Stimulated activated CD4-positive, alpha-beta T cell treated with anti-CD3 and anti-CD28 coated beads, Interleukin-4, amount 100 ng/mL, for 4 hours (primary cell): Measurements from ENCODE around the gene ATXN1.
A peak's percentile ranks its signal among the peaks of the same experiment; 100 is the strongest.

Source experiments
- DNase-seq, 2 experiments: peaks; one replicate each; pipeline ENCODE4 v3.0.0-alpha.2; 2020

The ATXN1 gene

DNA sequence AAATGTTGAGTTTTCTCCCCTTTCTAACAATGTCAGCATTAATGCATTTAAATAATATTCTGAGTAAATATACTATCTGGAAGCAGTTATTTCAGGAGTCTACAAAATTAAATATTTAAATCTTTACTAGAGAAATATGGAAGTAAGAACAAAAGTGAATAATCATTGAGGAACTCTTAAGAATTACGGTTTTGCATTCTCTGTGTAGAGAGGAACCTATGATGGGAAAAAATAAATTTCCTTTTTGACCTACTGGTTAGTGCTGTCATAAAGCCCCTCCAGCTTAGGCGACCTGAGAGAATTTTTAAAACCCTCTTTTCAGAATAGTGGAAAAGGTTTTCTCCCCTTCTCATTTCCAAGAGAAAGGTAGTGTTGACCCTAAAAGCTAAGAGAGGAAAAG lies 64.8 kb downstream of the ATXN1 start:
- no peak for DNase-seq

DNA sequence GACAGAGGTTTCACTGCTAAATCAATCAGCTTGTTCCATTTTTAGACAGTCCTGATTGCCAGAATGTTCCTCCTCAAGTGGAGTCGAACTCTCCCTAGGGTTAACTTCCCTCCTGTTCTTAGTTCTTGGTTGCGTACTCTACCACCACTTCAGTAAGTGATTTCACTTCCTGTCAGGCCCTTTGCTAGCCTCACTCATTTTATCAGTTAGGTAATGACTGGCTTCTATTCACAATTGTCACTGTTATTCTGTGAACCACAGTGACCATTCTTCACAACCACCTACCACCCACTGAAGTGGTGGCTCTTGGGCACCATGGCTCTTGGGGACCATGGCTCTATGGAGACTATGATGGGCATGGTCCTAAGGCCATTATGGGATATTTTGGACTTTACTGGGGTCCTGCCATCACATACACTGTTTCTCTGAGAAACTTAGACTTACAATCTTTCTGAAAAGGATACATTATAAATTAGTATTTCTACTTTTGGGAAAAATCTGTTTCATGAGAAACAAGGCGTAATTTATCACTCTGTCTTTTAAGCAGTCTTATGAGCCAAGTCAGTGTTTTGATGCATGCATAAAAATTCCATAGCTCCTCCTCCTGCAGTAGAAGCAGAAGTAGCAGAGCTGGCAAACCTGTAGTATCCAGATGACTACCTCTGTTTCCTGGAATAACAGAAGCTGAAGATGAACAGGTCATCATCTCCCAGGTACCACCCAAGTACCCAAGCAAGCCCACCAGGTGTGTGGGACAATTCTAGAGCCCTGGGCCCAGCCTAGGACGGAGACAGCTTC lies 66.3 kb downstream of the ATXN1 start:
- no peak for DNase-seq

DNA sequence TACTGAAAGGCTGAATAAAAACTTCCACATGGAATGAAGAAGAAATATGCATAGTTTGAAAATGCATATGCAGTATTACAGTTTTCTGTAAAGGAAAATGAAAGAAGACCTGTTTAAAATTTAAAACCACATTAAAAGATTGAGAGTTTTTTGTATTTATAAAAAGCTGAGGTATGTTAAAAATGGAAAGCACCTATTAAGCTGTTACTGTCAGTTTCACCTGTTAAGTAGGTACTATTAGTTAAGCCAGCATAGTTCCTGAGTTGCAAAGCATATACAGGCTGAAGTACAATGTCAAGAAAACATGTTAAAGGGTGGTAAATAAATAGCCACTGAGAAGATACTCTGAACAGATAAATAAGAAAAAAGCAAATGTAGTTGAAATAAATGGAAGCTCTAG lies 69.9 kb downstream of the ATXN1 start:
- no peak for DNase-seq

GRCh38 chr6:16690608-16691142 lies 70.6 kb downstream of the ATXN1 start:
- no peak for DNase-seq

DNA sequence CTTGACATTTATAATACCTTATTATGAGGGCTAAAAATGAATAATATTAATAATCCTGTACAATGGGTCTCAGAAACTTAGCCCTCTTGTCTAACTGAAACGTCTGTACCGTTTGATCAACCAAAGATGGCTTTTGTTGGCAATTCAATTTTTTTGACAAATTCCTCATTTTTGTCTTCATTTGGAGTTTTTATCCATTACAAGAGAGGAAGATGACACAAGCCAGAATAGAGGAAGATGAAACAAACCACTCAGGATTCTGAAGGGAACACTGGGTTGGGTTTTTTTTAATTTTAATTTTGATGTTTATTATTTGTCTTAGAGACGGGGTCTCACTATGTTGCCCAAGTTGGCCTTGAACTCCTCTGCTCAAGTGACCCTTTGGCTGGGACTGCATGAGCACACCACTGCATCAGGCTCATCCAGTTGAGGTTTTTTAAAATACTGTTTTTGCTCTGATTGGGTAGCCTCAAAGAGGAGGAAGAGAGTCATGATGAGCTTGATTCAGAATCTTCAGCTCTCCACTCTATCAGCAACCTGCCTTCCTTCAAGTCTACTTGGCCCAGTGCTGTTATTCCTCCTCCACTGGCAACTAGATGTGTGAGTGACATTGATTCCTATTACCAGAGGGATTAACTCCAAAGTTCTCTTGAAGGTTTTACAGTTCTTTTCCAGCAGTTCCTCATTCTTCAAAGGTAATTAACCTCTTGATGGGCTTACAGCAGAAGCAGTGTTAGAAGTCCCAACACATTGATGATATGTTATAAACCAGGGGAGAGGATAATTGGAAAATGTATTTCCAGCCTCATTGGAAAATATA lies 71.3 kb downstream of the ATXN1 start:
- no peak for DNase-seq

GRCh38 chr6:16688984-16689636 lies 72.2 kb downstream of the ATXN1 start:
- DNase-seq = no peak

GRCh38 chr6:16688436-16688835 lies 72.8 kb downstream of the ATXN1 start:
- DNase-seq = no peak

GRCh38 chr6:16687045-16687444 lies 74.2 kb downstream of the ATXN1 start:
- no peak for DNase-seq

GRCh38 chr6:16684896-16685554 lies 76.2 kb downstream of the ATXN1 start:
- peak; percentile 75 to 90 for DNase-seq

GRCh38 chr6:16684195-16684689 lies 77.0 kb downstream of the ATXN1 start:
- no peak for DNase-seq

DNA sequence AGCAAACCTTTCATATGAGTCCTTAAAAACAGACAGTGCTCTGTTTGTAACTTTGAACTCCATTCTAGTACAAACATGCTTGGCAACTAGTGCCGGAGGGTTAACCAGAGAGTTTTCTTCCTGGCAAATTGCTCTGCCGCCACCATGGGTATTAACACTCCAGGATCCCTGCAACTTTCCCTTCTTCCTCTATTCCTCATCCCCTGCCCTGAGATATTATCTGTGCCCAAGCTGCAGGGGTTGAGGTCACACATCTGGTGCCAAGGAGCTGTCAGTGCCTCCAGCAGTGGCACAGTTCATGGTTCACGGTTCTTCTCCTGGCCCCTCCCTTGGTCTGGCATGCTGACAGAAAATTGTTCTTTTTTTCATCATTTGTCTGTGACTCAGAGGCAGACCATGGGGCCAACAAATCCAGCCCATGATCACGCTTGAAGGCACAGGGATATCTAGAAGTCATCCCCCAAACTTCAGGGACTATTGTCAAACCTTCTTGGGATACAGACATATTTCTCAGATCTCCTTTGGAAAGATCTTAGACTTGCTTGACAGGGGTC lies 77.5 kb downstream of the ATXN1 start:
- no peak for DNase-seq

GRCh38 chr6:16681260-16681873 lies 79.9 kb downstream of the ATXN1 start:
- DNase-seq = no peak

- no peak for DNase-seq
Measured at GRCh38 chr6:16679050-16679449, 82.2 kb downstream of the ATXN1 start.

GRCh38 chr6:16677458-16677857 lies 83.8 kb downstream of the ATXN1 start:
- DNase-seq = no peak

- no peak for DNase-seq
Measured at GRCh38 chr6:16676978-16677377, 84.3 kb downstream of the ATXN1 start.

DNA sequence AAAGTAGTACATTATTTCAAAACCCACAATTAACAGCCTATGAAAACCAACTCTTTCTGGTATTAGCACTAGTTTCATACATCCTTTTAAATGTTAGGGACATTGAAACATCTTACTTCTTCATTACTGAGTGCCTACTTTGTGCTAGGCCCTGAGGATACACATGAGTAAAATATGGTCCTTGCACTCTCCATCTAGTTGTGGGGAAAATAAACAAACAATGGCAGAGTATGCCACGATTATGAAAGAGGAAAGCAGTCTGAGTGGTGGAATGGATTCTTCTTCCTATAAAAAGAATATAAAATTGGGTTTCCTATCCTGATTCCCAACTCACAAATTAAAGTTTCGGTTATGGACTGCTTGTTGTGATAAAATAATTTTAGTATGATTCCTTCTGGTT lies 84.9 kb downstream of the ATXN1 start:
- DNase-seq = no peak

- no peak for DNase-seq
Measured at GRCh38 chr6:16674801-16675392, 86.4 kb downstream of the ATXN1 start.

GRCh38 chr6:16673011-16673797 lies 88.1 kb downstream of the ATXN1 start:
- no peak for DNase-seq

DNA sequence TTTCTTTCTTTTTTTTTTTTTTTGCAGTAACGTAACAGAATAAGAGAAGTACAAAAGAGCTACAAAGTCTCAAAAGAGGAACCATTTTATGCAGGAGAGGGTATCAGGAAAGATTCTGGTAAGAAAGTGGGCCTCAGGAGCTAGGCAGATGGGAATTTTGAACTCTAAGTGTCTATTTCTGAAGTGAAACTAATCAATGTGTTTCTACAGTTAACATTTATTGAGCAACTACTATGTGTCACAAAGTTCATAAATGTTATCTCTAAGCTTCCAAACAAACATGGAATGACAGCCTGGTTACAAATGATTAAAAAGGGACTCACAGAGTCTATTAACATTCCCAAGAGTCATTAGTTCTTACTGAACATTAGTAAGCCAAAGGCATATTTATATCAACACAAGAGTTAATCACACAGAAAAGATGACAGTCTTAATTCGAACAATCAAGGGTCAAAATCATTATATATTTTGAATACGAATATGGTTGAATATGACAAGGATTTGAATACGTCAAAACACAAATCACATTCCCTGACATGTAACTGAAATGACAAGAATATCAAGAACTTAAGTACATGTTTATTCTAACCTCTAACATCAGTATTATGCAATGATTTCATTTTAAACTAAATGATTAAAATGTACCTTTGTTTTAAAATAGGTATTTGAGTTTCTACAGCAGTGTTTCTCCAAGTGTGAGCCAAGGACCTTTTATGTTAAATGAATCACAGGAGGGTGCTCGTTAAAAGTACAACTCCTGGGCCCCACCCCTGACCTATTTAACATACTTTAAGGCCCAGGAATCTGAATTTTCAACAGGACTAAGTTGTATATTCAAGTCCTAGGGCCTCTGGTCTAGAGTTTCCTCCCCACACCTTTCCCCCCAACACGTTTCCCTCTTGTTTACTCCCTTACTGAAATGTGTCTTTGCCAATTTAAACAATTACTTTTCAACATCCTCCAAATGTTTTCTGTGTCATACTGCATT lies 89.7 kb downstream of the ATXN1 start:
- DNase-seq = no peak
